Colonic mucosa (tissue), 4 donors: ENCODE data around the gene SYT6. TPM values are rescaled to one million over a fixed set of nuclear protein-coding genes. Genes with fewer than 3 reads are reported as not detected.

ENCODE experiments used
- DNase-seq: peaks from one replicate; pipeline ENCODE4 v3.0.0-alpha.2; 2020
- H3K27ac ChIP-seq: fragments of 200-600 bp; one replicate; pipeline ENCODE4 v1.8.0; 2021
- H3K27me3 ChIP-seq: fragments of 200-600 bp; one replicate; pipeline ENCODE4 v1.8.0; 2021
- H3K36me3 ChIP-seq: fragments of 200-600 bp; one replicate; pipeline ENCODE4 v1.8.0; 2021
- H3K4me1 ChIP-seq: fragments of 200-600 bp; one replicate; pipeline ENCODE4 v1.8.0; 2021; ENCODE audit warnings: mild to moderate bottlenecking
- H3K4me3 ChIP-seq: fragments of 200-600 bp; one replicate; pipeline ENCODE4 v1.8.0; 2021
- H3K9ac ChIP-seq, 2 donors: one replicate each; pipeline ENCODE4 v1.7.0; 2013; ENCODE audit warnings: control low read depth in 2 of 2, low read depth in 2 of 2, low read length in 2 of 2
- H3K9me3 ChIP-seq: fragments of 200-600 bp; one replicate; pipeline ENCODE4 v1.8.0; 2021
- CTCF ChIP-seq: fragments of 200-600 bp; IDR thresholded peaks from one replicate; pipeline ENCODE4 v1.8.0; 2022; ENCODE audit warnings: antibody characterized with exemption, mild to moderate bottlenecking
- intact Hi-C: fragments of 100-400 bp; cut with DNase I; formaldehyde crosslinking; loops from one replicate; pipeline ENCODE4 v1.14.1; 2022
- total RNA-seq, 2 donors: library from RNA; stranded (reverse); fragmentation: NEBNext Ultra II Directional in 1 of 2; extraction: Animal tissue kit (Norgen Biotek cat#: 25700) in 1 of 2; gene quantifications; one replicate each; pipeline ENCODE4 v1.2.1, GENCODE V29; 2021
- donor health status: healthy.
- donor health status: DM: no; HTN: no; CAD: no.
- donor health status: DM: no; HTN: no; CAD: no.

Gene SYT6
- total RNA-seq, 2 donors from 2014 or later: 0.22 to 0.35 TPM

- no peak for DNase-seq
- no peaks in the 10 kb centered on the region for H3K36me3 ChIP-seq
- H3K4me1 ChIP-seq: no peaks in the 10 kb centered on the region
- H3K4me3 ChIP-seq: no peak overlapping the region
- intact Hi-C loops: no loop called here
- no peak overlapping the region for H3K27ac ChIP-seq
- TF ChIP-seq CTCF: no peak
- no peak overlapping the region for H3K9ac ChIP-seq
- no peaks in the 10 kb centered on the region for H3K9me3 ChIP-seq
- no peaks in the 10 kb centered on the region for H3K27me3 ChIP-seq
These were observed 70.6 kb downstream of the SYT6 start for GRCh38 chr1:114082867-114083585.

- H3K27ac ChIP-seq: no peak overlapping the region
These were observed 71.4 kb downstream of the SYT6 start for GRCh38 chr1:114082304-114082630.

GRCh38 chr1:114081437-114082303 is 72.0 kb downstream of the SYT6 start:
- no peak overlapping the region for H3K9ac ChIP-seq
- H3K27me3 ChIP-seq: no peaks in the 10 kb centered on the region
- no peak for TF ChIP-seq CTCF
- H3K9me3 ChIP-seq: no peaks in the 10 kb centered on the region
- H3K27ac ChIP-seq: no peak overlapping the region
- no peak overlapping the region for H3K4me3 ChIP-seq
- DNase-seq: no peak
- intact Hi-C loops: no loop called here
- H3K36me3 ChIP-seq: no peaks in the 10 kb centered on the region
- no peaks in the 10 kb centered on the region for H3K4me1 ChIP-seq

More at GRCh38 chr1:114082304-114082630, 71.4 kb downstream of the SYT6 start:
- H3K9me3 ChIP-seq: no peaks in the 10 kb centered on the region
- no peaks in the 10 kb centered on the region for H3K36me3 ChIP-seq
- no peak overlapping the region for H3K9ac ChIP-seq
- H3K4me1 ChIP-seq: no peaks in the 10 kb centered on the region
- H3K27me3 ChIP-seq: no peaks in the 10 kb centered on the region
- intact Hi-C loops: no loop called here
- TF ChIP-seq CTCF: no peak
- no peak overlapping the region for H3K4me3 ChIP-seq
- no peak for DNase-seq

GRCh38 chr1:114080511-114081436 is 72.9 kb downstream of the SYT6 start:
- Histone ChIP-seq H3K9me3 (no peaks in the 10 kb centered on the region), H3K27me3 (no peaks in the 10 kb centered on the region), H3K9ac (no peak overlapping the region), H3K4me3 (no peak overlapping the region), H3K4me1 (no peaks in the 10 kb centered on the region), H3K27ac (no peak overlapping the region), H3K36me3 (no peaks in the 10 kb centered on the region)
- intact Hi-C loops: no loop called here
- no peak for DNase-seq
- no peak for TF ChIP-seq CTCF

- H3K9ac ChIP-seq: no peak overlapping the region
- no peaks in the 10 kb centered on the region for H3K27me3 ChIP-seq
- no peak overlapping the region for H3K4me3 ChIP-seq
- no peak overlapping the region for H3K27ac ChIP-seq
- H3K9me3 ChIP-seq: no peaks in the 10 kb centered on the region
- H3K4me1 ChIP-seq: no peaks in the 10 kb centered on the region
- H3K36me3 ChIP-seq: no peaks in the 10 kb centered on the region
- no peak for DNase-seq
- no peak for TF ChIP-seq CTCF
- intact Hi-C loops: no loop called here
These were observed 74.0 kb downstream of the SYT6 start for GRCh38 chr1:114079596-114080190.
